Cardiac fibroblast (primary cell): ENCODE measurements around the gene GALNT1.

Experiments used
- DNase-seq, 2 donors: peaks; one replicate each; pipeline versions ENCODE4 v3.0.0 to v3.0.0-alpha.2; 2010; ENCODE audit warnings: low read depth in 2 of 2
- H3K4me3 ChIP-seq, 2 donors: replicated peaks in 1 of 2; 1 replicate in 1 of 2; 2 replicates in 1 of 2; pipeline ENCODE4 v1.5.1; 2011; ENCODE audit warnings: low read depth in 2 of 2, low read length in 2 of 2, mild to moderate bottlenecking in 2 of 2, moderate library complexity in 1 of 2
- CTCF ChIP-seq: IDR thresholded peaks from one replicate; pipeline ENCODE4 v1.5.1; 2011; ENCODE audit warnings: low read depth, mild to moderate bottlenecking, low read length, inconsistent platforms

The GALNT1 gene

DNA sequence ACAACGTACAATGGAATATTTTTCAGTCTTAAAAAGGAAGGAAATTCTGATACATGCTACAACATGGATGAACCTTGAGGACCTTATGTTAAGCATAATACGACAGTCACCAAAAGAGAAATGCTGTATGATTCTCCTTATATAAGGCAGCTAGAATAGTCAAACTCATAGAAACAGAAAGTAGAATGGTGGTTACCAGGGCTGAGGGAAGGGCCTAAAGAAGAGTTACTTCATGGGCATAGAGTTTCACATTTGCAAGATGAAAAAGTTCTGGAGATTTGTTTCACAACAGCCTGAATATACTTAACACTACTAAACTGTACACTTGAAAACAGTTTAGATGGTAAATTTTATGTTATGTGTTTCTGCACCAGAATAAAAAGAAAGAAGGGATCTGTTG is 113.3 kb downstream of the GALNT1 start:
- no peak for TF ChIP-seq CTCF
- DNase-seq: no peak

DNA sequence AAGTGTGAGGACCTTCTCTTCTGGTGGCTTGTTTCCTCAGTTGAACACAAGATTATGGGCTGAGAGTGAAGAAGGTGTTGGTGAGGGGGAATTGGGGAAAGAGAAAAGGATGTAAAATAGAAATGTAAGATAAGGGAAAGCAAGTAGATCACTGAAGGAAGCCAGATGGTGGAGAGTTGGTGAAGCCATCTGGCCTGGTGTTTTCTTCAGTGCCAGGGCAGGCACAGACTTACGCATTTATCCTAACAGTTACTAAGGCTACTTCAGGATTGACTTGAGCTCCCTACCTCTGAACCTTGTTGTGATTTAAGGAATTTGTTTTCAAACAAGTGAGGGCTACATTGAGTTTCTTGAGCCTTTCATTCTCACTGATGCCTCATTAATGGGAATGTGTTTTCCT is 113.8 kb downstream of the GALNT1 start:
- H3K4me3 ChIP-seq: no peak overlapping the region
- TF ChIP-seq CTCF: no peak
- DNase-seq: no peak

More for the DNA sequence above, 113.3 kb downstream of the GALNT1 start:
- H3K4me3 ChIP-seq: no peak overlapping the region

- H3K4me3 ChIP-seq: no peak overlapping the region
- no peak for TF ChIP-seq CTCF
- DNase-seq: no peak
These were observed 114.3 kb downstream of the GALNT1 start for GRCh38 chr18:35695803-35696202.

- no peak for TF ChIP-seq CTCF
- H3K4me3 ChIP-seq: no peak overlapping the region
- no peak for DNase-seq
These were observed 114.8 kb downstream of the GALNT1 start for GRCh38 chr18:35696307-35696706.

DNA sequence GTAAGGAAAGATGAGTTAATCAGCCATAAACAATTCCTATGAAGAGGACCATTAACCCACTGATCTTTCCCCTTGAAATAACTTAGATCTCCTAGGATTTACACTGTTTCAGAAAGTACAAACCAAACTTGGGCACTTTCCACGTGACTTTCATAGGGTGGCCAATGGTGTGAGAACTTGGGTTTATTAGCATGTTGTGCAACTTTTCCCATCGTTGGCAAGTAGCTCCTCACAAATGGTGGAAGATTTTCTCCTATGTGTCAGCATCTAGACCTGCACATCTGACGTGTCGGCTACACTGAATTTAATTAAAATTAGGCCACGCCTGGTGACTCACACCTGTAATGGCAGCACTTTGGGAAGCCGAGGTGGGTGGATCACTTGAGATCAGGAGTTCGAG is 116.3 kb downstream of the GALNT1 start:
- no peak for DNase-seq
- no peak overlapping the region for H3K4me3 ChIP-seq

DNA sequence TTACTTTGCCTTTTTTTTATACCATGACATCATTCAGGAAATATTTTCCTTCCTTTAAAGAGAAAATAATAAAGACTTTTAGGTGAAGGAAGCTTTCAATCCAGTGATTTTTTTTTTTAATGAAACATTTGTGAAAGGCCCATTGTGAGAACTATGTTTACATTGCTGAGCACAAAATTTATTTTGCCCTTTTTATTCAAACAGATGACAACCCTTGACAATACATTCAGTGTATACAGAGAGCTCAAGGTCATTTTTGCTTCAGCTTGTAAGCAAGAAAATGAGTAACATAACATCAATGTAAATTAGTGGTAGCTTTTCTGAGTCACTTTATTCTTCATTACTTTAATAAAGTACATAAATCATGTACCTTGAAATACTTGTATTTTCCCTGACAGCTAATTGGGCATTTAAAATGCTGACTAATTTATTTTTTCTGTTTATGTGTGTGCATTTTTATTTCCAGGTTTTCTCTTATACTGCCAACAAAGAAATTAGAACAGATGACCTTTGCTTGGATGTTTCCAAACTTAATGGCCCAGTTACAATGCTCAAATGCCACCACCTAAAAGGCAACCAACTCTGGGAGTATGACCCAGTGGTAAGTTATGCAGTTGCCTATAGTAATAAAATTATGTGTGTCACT is 121.6 kb downstream of the GALNT1 start:
- TF ChIP-seq CTCF: no peak
- H3K4me3 ChIP-seq: no peak overlapping the region
- peak in 1 of 2 donors; percentile 23 for DNase-seq

More for the DNA sequence above, 116.3 kb downstream of the GALNT1 start:
- TF ChIP-seq CTCF: no peak

- no peak overlapping the region for H3K4me3 ChIP-seq
- no peak for TF ChIP-seq CTCF
- no peak for DNase-seq
These were observed 124.4 kb downstream of the GALNT1 start for GRCh38 chr18:35705988-35706387.
